GM12878 (cell line): ENCODE measurements around the gene RUNX3. TPM values are rescaled to one million over a fixed set of nuclear protein-coding genes. Genes with fewer than 3 reads are reported as not detected.

Source experiments
- ATAC-seq: fragments of 200-7000 bp; cut with Tn5 transposase; 3 replicates; pipeline ENCODE4 v1.9.1; 2020; ENCODE audit warnings: mild to moderate bottlenecking, moderate library complexity
- BruUV-seq: library from RNA; stranded (reverse); fragments of 400-500 nt; replicated peaks from 2 replicates; lab custom pipeline; 2021; lab: Mats Ljungman, UMichigan
- CTCF ChIA-PET: fragments of 300-600 bp; sonication (Branson Sonifier 250); formaldehyde crosslinking; extraction: SDS; loops from one replicate; lab custom pipeline; 2021; ENCODE audit warnings: inconsistent platforms; lab: Yijun Ruan, JAX
- POLR2A ChIA-PET: fragments of 350-600 bp; formaldehyde crosslinking; extraction: SDS; loops from one replicate; lab custom pipeline; 2021; ENCODE audit warnings: inconsistent platforms; lab: Charles Lee
- RAD21 ChIA-PET: fragments of 300-600 bp; sonication (Branson Sonifier 250); formaldehyde crosslinking; loops from one replicate; lab custom pipeline; 2023; ENCODE audit warnings: antibody characterized with exemption; ENCODE audit not compliant: unreplicated experiment; lab: Charles Lee
- SMC1A ChIA-PET: fragments of 300-600 bp; sonication (Branson Sonifier 250); formaldehyde crosslinking; loops from one replicate; lab custom pipeline; 2023; ENCODE audit not compliant: unreplicated experiment, uncharacterized antibody; lab: Charles Lee
- DNase-seq: peaks from one replicate; pipeline ENCODE4 v3.0.0-alpha.2; 2011; ENCODE audit warnings: low read depth, low spot score
- FAIRE-seq: peaks from 3 replicates; lab custom pipeline; 2011; peaks lifted over from hg19 to GRCh38; lab: Jason Lieb, UNC
- H2AFZ ChIP-seq: 2 replicates; pipeline ENCODE4 v1.6.0; 2011; ENCODE audit warnings: low read depth, low read length, control low read depth; ENCODE audit not compliant: control insufficient read depth
- H3K27ac ChIP-seq: 2 replicates; pipeline ENCODE4 v1.5.1; 2011; ENCODE audit warnings: control low read depth; ENCODE audit not compliant: control insufficient read depth, insufficient read depth
- H3K27me3 ChIP-seq, 2 experiments: replicated peaks in 1 of 2; 2 replicates each; pipeline versions ENCODE4 v1.6.0 to v1.6.1; 2011; ENCODE audit warnings: low read length in 1 of 2; ENCODE audit not compliant: control insufficient read depth in 2 of 2, insufficient read depth in 2 of 2
- H3K36me3 ChIP-seq, 2 experiments: 2 replicates each; pipeline ENCODE4 v1.5.1; 2011; ENCODE audit warnings: low read length in 1 of 2; ENCODE audit not compliant: control insufficient read depth in 2 of 2, insufficient read depth in 2 of 2
- H3K4me1 ChIP-seq: 2 replicates; pipeline ENCODE4 v1.6.1; 2011; ENCODE audit warnings: mild to moderate bottlenecking, low read length, moderate library complexity, mixed read lengths; ENCODE audit not compliant: control insufficient read depth, insufficient read depth
- H3K4me2 ChIP-seq: 2 replicates; pipeline ENCODE4 v1.6.0; 2011; ENCODE audit warnings: control low read depth; ENCODE audit not compliant: control insufficient read depth, insufficient read depth
- H3K4me3 ChIP-seq: fragments of 200-600 bp; sonication (generic); 2 replicates; pipeline ENCODE4 v1.5.1; 2016
- H3K79me2 ChIP-seq: 2 replicates; pipeline ENCODE4 v1.6.0; 2011; ENCODE audit warnings: low read length; ENCODE audit not compliant: control insufficient read depth, insufficient read depth
- H3K9ac ChIP-seq: 2 replicates; pipeline ENCODE4 v1.8.0; 2011; ENCODE audit warnings: low read length, control low read depth, mixed read lengths; ENCODE audit not compliant: control insufficient read depth, insufficient read depth
- H3K9me3 ChIP-seq: replicated peaks from 3 replicates; pipeline ENCODE4 v1.5.1; 2011; ENCODE audit warnings: mild to moderate bottlenecking, low read length; ENCODE audit not compliant: control insufficient read depth, insufficient read depth
- H4K20me1 ChIP-seq: 2 replicates; pipeline ENCODE4 v1.6.0; 2011; ENCODE audit not compliant: control insufficient read depth, insufficient read depth
- MEF2B ChIP-seq: fragments of 450-650 bp; IDR thresholded peaks from 2 replicates; pipeline ENCODE4 v1.6.1; 2018; ENCODE audit warnings: mild to moderate bottlenecking, moderate library complexity; ENCODE audit not compliant: partially characterized antibody, poor library complexity, severe bottlenecking
- NFXL1 ChIP-seq: fragments of 450-650 bp; IDR thresholded peaks from 2 replicates; pipeline ENCODE4 v1.6.1; 2017; ENCODE audit warnings: antibody characterized with exemption, mild to moderate bottlenecking, borderline replicate concordance
- RCOR1 ChIP-seq: conservative IDR thresholded peaks from 2 replicates; pipeline ENCODE4 v1.6.1; 2012; ENCODE audit warnings: low read depth, low read length, improper control_type of control experiment
- SIX5 ChIP-seq: IDR thresholded peaks from 2 replicates; pipeline ENCODE4 v1.6.1; 2011; ENCODE audit warnings: mild to moderate bottlenecking, low read depth, low read length, moderate library complexity; ENCODE audit not compliant: severe bottlenecking
- SPI1 ChIP-seq: IDR thresholded peaks from 2 replicates; pipeline ENCODE4 v1.6.1; 2011; ENCODE audit warnings: low read depth, mild to moderate bottlenecking, low read length, moderate library complexity, borderline replicate concordance; ENCODE audit not compliant: insufficient read depth
- SUZ12 ChIP-seq: fragments of 200-600 bp; sonication (generic); IDR thresholded peaks from one replicate; pipeline ENCODE4 v1.6.1; 2018; ENCODE audit warnings: antibody characterized with exemption, mild to moderate bottlenecking; ENCODE audit not compliant: unreplicated experiment
- TARDBP ChIP-seq: IDR thresholded peaks from 2 replicates; pipeline ENCODE4 v1.6.1; 2016; ENCODE audit warnings: borderline replicate concordance
- TCF3 ChIP-seq: IDR thresholded peaks from 2 replicates; pipeline ENCODE4 v1.6.1; 2012; ENCODE audit warnings: low read depth, mild to moderate bottlenecking, low read length, borderline replicate concordance; ENCODE audit not compliant: insufficient read depth
- WGBS: methylation state at CpG from one replicate; pipeline ENCODE4 v1.1.6; 2016; ENCODE audit warnings: low lambda C conversion rate; ENCODE audit not compliant: insufficient replicate concordance, insufficient coverage; ENCODE audit errors: missing lambda C conversion rate; 5-methylcytosine and 5-hydroxymethylcytosine counted together
- in situ Hi-C: fragments of 300-500 bp; cut with MboI; formaldehyde crosslinking; loops from 9 replicates; pipeline ENCODE4 v1.14.3; 2018; ENCODE audit warnings: mixed read lengths
- intact Hi-C: fragments of 100-400 bp; cut with micrococcal nuclease; formaldehyde crosslinking; loops from one replicate; pipeline ENCODE4 v1.14.2; 2022; ENCODE audit not compliant: unreplicated experiment
- polyA plus RNA-seq, 11 experiments: library from polyadenylated mRNA; depleted of rRNA in 4 of 11; unstranded in 6 of 11; stranded (reverse) in 5 of 11; fragments of >200 nt; fragmentation: Nextera tagmentation in 4 of 11; fragmentation: Illumina TruSeq in 1 of 11; extraction: Ambion mirVana in 4 of 11; extraction: Trizol in 1 of 11; gene quantifications; 1 replicate in 1 of 11; 2 replicates in 10 of 11; pipeline versions ENCODE4 v1.2.1 to v1.2.3, GENCODE V29; 2011 to 2016; ENCODE audit warnings: inconsistent platforms in 2 of 11, missing spikeins in 2 of 11, low read depth in 1 of 11
- total RNA-seq, 4 experiments: library from RNA; depleted of rRNA in 3 of 4; stranded (reverse); fragments of >200 nt in 3 of 4; fragmentation: Illumina TruSeq in 1 of 4; extraction: Trizol in 1 of 4; gene quantifications; 2 replicates each; pipeline versions ENCODE4 v1.2.1 to v1.2.3, GENCODE V29; 2013 to 2021
- TF ChIP-seq, protein P1 (sequence below): fragments of 450-650 bp; conservative IDR thresholded peaks from 2 replicates; pipeline ENCODE4 v1.6.1; 2017; ENCODE audit warnings: mild to moderate bottlenecking, moderate library complexity

Gene RUNX3
- total and polyA plus RNA-seq, 10 of the 15 experiments (the other 5 are each of a cell fraction or from before 2014, with no cell fraction given), result 19.0 to 151 (median 31.4) TPM

DNA sequence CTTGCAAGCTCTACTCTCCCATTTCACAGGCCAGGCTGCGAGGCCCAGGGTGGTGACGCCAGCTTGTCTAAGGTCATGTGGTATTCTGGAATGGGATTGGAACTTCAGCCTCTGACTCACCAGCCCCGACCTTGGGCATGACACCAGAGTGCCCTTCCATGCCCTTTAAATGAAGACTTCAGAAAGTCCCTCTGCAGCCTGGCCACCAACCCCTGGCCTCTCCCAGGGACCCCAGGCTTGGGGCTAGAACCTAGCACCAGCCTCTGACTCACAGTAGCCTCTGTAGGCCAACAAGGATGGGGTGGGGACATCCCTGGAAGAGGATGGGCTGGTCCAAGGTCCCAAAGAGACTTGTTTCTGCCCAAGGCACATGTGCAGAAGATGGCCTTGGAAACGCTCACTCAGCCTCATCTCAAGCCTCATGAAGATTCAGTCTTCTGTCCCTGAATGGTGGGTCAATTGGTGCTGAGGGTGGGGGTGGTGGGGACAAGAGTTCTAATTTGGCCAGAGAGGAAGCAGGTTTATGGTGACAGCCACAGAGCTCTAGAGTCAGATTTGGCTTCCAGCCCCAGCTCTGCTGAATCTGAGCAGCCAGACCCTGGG lies 36.1 kb upstream of the RUNX3 start:
- SMC1A ChIA-PET, result interaction anchor here (0.8 to 18.5 kb wide), 10 partner anchors 12 to 70 kb away, joined by 3 to 391 read pairs (median 4); partner anchors contain the start of gene RUNX3
- peak overlapping the region; percentile 98 for H3K27ac ChIP-seq
- TF ChIP-seq NFXL1 (no peak), TCF3 (no peak), MEF2B (peak; percentile 22), SUZ12 (no peak), SIX5 (no peak), TARDBP (no peak), SPI1 (peak; percentile 25; the same call in 1 of the 2 replicates), RCOR1 (0 out of 2 replicates have a peak, but pooled peaks have one; percentile 45)
- TF ChIP-seq, protein P1, sequence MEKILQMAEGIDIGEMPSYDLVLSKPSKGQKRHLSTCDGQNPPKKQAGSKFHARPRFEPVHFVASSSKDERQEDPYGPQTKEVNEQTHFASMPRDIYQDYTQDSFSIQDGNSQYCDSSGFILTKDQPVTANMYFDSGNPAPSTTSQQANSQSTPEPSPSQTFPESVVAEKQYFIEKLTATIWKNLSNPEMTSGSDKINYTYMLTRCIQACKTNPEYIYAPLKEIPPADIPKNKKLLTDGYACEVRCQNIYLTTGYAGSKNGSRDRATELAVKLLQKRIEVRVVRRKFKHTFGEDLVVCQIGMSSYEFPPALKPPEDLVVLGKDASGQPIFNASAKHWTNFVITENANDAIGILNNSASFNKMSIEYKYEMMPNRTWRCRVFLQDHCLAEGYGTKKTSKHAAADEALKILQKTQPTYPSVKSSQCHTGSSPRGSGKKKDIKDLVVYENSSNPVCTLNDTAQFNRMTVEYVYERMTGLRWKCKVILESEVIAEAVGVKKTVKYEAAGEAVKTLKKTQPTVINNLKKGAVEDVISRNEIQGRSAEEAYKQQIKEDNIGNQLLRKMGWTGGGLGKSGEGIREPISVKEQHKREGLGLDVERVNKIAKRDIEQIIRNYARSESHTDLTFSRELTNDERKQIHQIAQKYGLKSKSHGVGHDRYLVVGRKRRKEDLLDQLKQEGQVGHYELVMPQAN, result 0 out of 2 replicates have a peak, but pooled peaks have one; percentile 37
- TF ChIP-seq, all 136 proteins: peak for 4
- peak; percentile 18 for FAIRE-seq
- in situ Hi-C loops, result no loop called here
- ATAC-seq, result no peak; the same call in 2 of the 3 replicates
- DNase-seq, result no peak
- no TSS peak for BruUV-seq
- ChIA-PET POLR2A (interaction anchor here (0.9 to 13.4 kb wide), 8 partner anchors 13 to 69 kb away, joined by 3 to 220 read pairs (median 8); no protein-coding TSS in a partner anchor), RAD21 (interaction anchor here (1.0 to 10.4 kb wide), 12 partner anchors 14 to 118 kb away, joined by 3 to 214 read pairs (median 9); partner anchors contain the start of gene RUNX3), CTCF (interaction anchor here (1.2 to 18.6 kb wide), 6 partner anchors 18 to 134 kb away, joined by 4 to 396 read pairs (median 78); partner anchors contain the start of gene RUNX3)
- H3K4me2 ChIP-seq, result peak overlapping the region; percentile 68
- peaks cover 37% of the 10 kb centered on the region for H3K79me2 ChIP-seq
- intact Hi-C loops, result no loop called here
- H3K36me3 ChIP-seq, result no peaks in the 10 kb centered on the region
- H3K27me3 ChIP-seq, result no peaks in the 10 kb centered on the region
- H3K9ac ChIP-seq, result peak overlapping the region; percentile 72
- H3K4me3 ChIP-seq, result no peak overlapping the region
- WGBS, result 40% methylated on average over 4 of the region's 4 CpGs
- peaks cover 25% of the 10 kb centered on the region for H3K4me1 ChIP-seq
- H3K9me3 ChIP-seq, result no peaks in the 10 kb centered on the region
- H4K20me1 ChIP-seq, result no peaks in the 10 kb centered on the region
- no peak overlapping the region for H2AFZ ChIP-seq
